Natural killer cell (primary cell): Measurements from ENCODE around the gene RELL1. TPM values are rescaled to one million over a fixed set of nuclear protein-coding genes. Genes with fewer than 3 reads are reported as not detected.

Source experiments
- ATAC-seq, 3 donors: fragments of 150-1000 bp in 2 of 3; fragments of 200-7000 bp in 1 of 3; cut with Tn5 transposase; 1 replicate in 1 of 3; 2 replicates in 2 of 3; pipeline ENCODE4 v1.10.0; 2021; ENCODE audit warnings: mild to moderate bottlenecking in 2 of 3, moderate library complexity in 2 of 3
- DNase-seq, 2 donors: peaks; one replicate each; pipeline versions ENCODE4 v3.0.0 to v3.0.0-alpha.2; 2013 to 2021; ENCODE audit warnings: mixed read lengths in 1 of 2
- H3K27ac ChIP-seq: one replicate; pipeline ENCODE4 v1.5.1; 2013; ENCODE audit warnings: mild to moderate bottlenecking, low read length
- H3K27me3 ChIP-seq: one replicate; pipeline ENCODE4 v1.6.1; 2013; ENCODE audit warnings: low read length; ENCODE audit not compliant: control insufficient read depth, insufficient read depth
- H3K36me3 ChIP-seq: one replicate; pipeline ENCODE4 v1.6.1; 2013; ENCODE audit warnings: low read length; ENCODE audit not compliant: control insufficient read depth, insufficient read depth
- H3K4me1 ChIP-seq: one replicate; pipeline ENCODE4 v1.6.1; 2013; ENCODE audit warnings: low read length; ENCODE audit not compliant: control insufficient read depth, insufficient read depth
- H3K4me3 ChIP-seq: one replicate; pipeline ENCODE4 v1.5.1; 2013; ENCODE audit warnings: low read length
- H3K9me3 ChIP-seq: one replicate; pipeline ENCODE4 v1.6.1; 2013; ENCODE audit warnings: low read length; ENCODE audit not compliant: control insufficient read depth, insufficient read depth
- H3K27ac Mint-ChIP-seq, 2 donors: one replicate each; pipeline ENCODE4 v1.8.0; 2022; ENCODE audit warnings: mild to moderate bottlenecking in 2 of 2, mixed read lengths in 2 of 2, moderate library complexity in 1 of 2
- H3K27me3 Mint-ChIP-seq, 2 donors: one replicate each; pipeline ENCODE4 v1.8.0; 2022; ENCODE audit warnings: low read depth in 2 of 2, mixed read lengths in 2 of 2
- H3K36me3 Mint-ChIP-seq: one replicate; pipeline ENCODE4 v1.8.0; 2022; ENCODE audit warnings: mixed read lengths
- H3K4me1 Mint-ChIP-seq, 2 donors: one replicate each; pipeline ENCODE4 v1.8.0; 2022; ENCODE audit warnings: mixed read lengths in 2 of 2
- H3K4me3 Mint-ChIP-seq: one replicate; pipeline ENCODE4 v1.8.0; 2022; ENCODE audit warnings: mild to moderate bottlenecking, moderate library complexity, mixed read lengths
- H3K9me3 Mint-ChIP-seq, 2 donors: one replicate each; pipeline ENCODE4 v1.8.0; 2022; ENCODE audit warnings: mixed read lengths in 2 of 2
- WGBS: methylation state at CpG from one replicate; pipeline ENCODE4 v1.1.7; 2013; ENCODE audit warnings: missing lambda C conversion rate; ENCODE audit not compliant: insufficient coverage; 5-methylcytosine and 5-hydroxymethylcytosine counted together
- intact Hi-C: fragments of 100-400 bp; cut with micrococcal nuclease; formaldehyde crosslinking; loops from one replicate; pipeline ENCODE4 v1.14.2; 2022
- total RNA-seq, 4 donors: library from RNA; stranded (reverse); fragments of 120-200 nt in 1 of 4; gene quantifications; one replicate each; pipeline versions ENCODE4 v1.2.3 to v1.2.4, GENCODE V29; 2013 to 2022
- TF ChIP-seq, protein P1 (sequence below): fragments of 200-600 bp; IDR thresholded peaks from one replicate; pipeline ENCODE4 v1.8.0; 2022; ENCODE audit warnings: antibody characterized with exemption

The RELL1 gene
- total RNA-seq, 3 donors from 2014 or later (not counting 1 experiment from before 2014, with no cell fraction given): 15.2 to 21.3 (median 15.2) TPM

DNA sequence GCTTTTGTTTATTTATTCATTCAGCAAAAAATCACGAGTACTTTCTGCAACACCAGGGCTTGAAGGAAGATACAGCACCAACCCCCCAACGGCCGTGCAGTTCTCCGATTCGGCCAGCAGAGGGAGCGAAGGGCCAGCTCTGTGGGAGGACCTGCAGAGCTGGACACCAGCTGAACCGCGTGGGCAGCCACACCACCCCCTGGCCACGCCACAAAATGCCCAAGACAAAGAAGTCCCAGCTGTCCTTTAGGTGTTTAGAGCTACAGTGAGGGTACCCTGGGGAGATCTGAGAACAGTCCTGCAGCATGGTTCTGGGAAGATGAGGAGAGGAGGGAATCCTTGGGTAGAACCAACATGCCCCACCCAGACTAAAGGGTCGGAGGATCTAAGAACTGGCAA is 83.1 kb downstream of the RELL1 start:
- no peaks in the 10 kb centered on the region for H3K27me3 ChIP-seq
- intact Hi-C loops: loop anchor here (1.0 kb wide), 2 partner anchors 178 to 432 kb away; no protein-coding TSS in a partner anchor
- H3K36me3 Mint-ChIP-seq: no peaks in the 10 kb centered on the region
- H3K9me3 Mint-ChIP-seq: no peaks in the 10 kb centered on the region
- H3K36me3 ChIP-seq: no peaks in the 10 kb centered on the region
- H3K4me1 Mint-ChIP-seq: peaks cover 5 to 6% of the 10 kb centered on the region in 2 donors
- ATAC-seq (peak; percentile 83 to 94 (median 90)), DNase-seq (peak; percentile 69 to 80)
- H3K9me3 ChIP-seq: no peaks in the 10 kb centered on the region
- WGBS: 7% methylated on average over 10 of the region's 10 CpGs
- H3K4me1 ChIP-seq: peaks cover 4% of the 10 kb centered on the region
- no peak overlapping the region for H3K4me3 ChIP-seq
- peaks cover 0 to 3% of the 10 kb centered on the region in 2 donors for H3K27me3 Mint-ChIP-seq
- no peak overlapping the region for H3K4me3 Mint-ChIP-seq
- no peak overlapping the region for H3K27ac Mint-ChIP-seq
- H3K27ac ChIP-seq: no peak overlapping the region
- TF ChIP-seq, protein P1, sequence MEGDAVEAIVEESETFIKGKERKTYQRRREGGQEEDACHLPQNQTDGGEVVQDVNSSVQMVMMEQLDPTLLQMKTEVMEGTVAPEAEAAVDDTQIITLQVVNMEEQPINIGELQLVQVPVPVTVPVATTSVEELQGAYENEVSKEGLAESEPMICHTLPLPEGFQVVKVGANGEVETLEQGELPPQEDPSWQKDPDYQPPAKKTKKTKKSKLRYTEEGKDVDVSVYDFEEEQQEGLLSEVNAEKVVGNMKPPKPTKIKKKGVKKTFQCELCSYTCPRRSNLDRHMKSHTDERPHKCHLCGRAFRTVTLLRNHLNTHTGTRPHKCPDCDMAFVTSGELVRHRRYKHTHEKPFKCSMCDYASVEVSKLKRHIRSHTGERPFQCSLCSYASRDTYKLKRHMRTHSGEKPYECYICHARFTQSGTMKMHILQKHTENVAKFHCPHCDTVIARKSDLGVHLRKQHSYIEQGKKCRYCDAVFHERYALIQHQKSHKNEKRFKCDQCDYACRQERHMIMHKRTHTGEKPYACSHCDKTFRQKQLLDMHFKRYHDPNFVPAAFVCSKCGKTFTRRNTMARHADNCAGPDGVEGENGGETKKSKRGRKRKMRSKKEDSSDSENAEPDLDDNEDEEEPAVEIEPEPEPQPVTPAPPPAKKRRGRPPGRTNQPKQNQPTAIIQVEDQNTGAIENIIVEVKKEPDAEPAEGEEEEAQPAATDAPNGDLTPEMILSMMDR: peak; percentile 98

DNA sequence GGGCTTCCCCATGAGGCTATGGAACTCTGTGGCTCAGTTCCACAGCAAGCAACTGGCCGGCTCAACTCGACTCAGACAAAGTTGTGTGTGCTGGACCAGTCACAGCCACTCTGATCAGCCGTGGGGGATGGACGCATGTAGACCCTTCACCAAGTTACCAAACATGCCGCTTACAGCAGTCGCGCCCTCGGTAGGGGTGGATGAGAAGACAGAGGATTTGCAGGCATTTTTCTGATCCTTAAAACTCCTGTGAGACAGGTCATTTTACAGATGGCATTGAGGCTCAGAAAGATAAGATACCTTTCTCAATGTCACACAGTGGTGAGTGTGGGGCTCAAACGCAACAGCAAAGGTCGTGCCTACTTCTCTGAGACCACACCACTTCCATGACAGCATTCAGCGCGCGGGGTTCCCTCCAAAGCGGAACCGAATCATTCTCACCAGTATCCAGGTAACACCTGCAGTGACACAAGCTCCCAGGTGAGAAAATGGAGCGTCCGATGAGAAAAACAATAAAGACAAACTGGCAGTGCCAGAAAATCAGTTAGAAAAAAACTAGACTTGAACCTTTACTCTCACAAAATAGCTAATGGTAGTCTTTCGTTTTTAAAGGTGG is 83.6 kb downstream of the RELL1 start:
- no peak overlapping the region for H3K27ac ChIP-seq
- TF ChIP-seq, protein P1: no peak
- Mint-ChIP-seq H3K27me3 (peaks cover 0 to 3% of the 10 kb centered on the region in 2 donors), H3K36me3 (no peaks in the 10 kb centered on the region), H3K4me3 (no peak overlapping the region), H3K4me1 (peaks cover 5 to 6% of the 10 kb centered on the region in 2 donors), H3K9me3 (no peaks in the 10 kb centered on the region), H3K27ac (no peak overlapping the region)
- peaks cover 4% of the 10 kb centered on the region for H3K4me1 ChIP-seq
- no peaks in the 10 kb centered on the region for H3K36me3 ChIP-seq
- 78% methylated on average over 17 of the region's 18 CpGs for WGBS
- intact Hi-C loops: loop anchor here (1.0 kb wide), 2 partner anchors 179 to 433 kb away; no protein-coding TSS in a partner anchor
- no peak for ATAC-seq
- H3K27me3 ChIP-seq: no peaks in the 10 kb centered on the region
- H3K9me3 ChIP-seq: no peaks in the 10 kb centered on the region
- no peak overlapping the region for H3K4me3 ChIP-seq
- peak in 1 of 2 donors; percentile 11 for DNase-seq

DNA sequence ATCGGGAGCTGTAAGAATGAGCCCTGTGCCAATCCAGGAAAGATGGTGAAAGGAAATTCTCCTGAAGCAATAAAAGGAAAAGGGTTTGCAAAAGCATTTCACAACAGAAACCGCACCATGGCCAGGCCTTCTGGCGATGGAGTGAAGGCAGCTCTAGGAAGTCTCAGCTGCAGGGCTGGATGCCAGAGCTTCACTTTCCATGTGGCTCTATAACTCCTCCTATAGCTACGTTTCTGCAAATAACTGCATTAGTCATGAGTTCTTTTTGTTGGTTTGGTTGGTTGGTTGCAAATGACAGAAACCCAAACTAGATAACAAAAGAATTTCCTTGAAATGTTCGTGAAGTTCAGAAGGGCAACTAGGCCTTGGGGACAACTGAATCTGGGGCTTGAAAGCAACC is 84.6 kb downstream of the RELL1 start:
- ATAC-seq: no peak
- Mint-ChIP-seq H3K36me3 (no peaks in the 10 kb centered on the region), H3K4me3 (no peak overlapping the region), H3K4me1 (peaks cover 5 to 6% of the 10 kb centered on the region in 2 donors), H3K9me3 (no peaks in the 10 kb centered on the region), H3K27ac (no peak overlapping the region), H3K27me3 (peaks cover 0 to 3% of the 10 kb centered on the region in 2 donors)
- intact Hi-C loops: no loop called here
- H3K27ac ChIP-seq: no peak overlapping the region
- peaks cover 4% of the 10 kb centered on the region for H3K4me1 ChIP-seq
- H3K9me3 ChIP-seq: no peaks in the 10 kb centered on the region
- DNase-seq: no peak
- no peaks in the 10 kb centered on the region for H3K36me3 ChIP-seq
- TF ChIP-seq, protein P1: no peak
- no peaks in the 10 kb centered on the region for H3K27me3 ChIP-seq
- no peak overlapping the region for H3K4me3 ChIP-seq
- WGBS: 76% methylated on average over 4 of the region's 5 CpGs
